22Rv1 (cell line): ENCODE data around the gene BAHCC1.

ENCODE experiments used
- H3K27ac ChIP-seq: fragments of 450-650 bp; 2 replicates; pipeline ENCODE4 v1.5.1; 2017
- ZFX ChIP-seq: fragments of 450-650 bp; IDR thresholded peaks from 2 replicates; pipeline ENCODE4 v1.6.1; 2017; ENCODE audit warnings: antibody characterized with exemption, borderline replicate concordance
- TF ChIP-seq, protein P1 (sequence below): fragments of 450-650 bp; IDR thresholded peaks from 2 replicates; pipeline ENCODE4 v1.5.1; 2017; ENCODE audit warnings: mild to moderate bottlenecking

The BAHCC1 gene

DNA sequence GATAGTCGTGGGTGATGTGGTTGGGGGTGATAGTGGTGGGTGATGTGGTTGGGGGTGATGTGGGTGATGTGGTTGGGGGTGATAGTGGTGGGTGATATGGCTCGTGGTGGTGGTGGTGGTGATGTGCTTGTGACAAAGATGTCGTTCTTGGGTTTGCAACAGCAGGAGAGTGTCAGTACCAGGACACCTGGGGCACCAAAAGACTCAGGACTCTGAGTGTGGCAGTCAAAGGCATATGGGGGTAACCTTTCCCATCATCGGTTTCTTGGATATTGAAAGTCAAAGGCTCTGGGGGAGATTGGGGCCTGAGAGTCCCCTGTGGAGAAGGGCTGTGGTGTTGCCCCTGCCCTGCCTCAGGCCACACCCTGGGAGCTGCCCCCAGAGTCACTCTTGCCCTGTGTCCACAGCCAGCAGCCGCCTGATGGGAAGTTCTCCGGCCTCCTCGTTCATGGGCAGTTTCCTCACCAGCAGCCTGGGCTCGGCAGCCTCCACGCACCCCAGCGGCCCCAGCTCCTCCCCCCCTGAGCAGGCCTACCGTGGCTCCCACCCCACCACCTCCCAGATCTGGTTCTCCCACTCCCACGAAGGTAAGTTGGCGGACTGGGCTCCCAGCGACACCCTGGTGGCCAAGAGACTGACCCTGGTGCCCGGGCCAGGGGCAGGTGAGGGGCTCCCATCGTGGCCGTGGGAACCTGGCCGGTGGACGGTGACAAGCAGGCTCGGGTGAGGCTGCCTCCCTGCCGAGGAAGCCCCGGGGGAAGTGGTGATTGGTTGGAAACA, 31.3 kb downstream of the BAHCC1 start:
- H3K27ac ChIP-seq = no peak overlapping the region
- no peak for TF ChIP-seq ZFX
- TF ChIP-seq, protein P1, sequence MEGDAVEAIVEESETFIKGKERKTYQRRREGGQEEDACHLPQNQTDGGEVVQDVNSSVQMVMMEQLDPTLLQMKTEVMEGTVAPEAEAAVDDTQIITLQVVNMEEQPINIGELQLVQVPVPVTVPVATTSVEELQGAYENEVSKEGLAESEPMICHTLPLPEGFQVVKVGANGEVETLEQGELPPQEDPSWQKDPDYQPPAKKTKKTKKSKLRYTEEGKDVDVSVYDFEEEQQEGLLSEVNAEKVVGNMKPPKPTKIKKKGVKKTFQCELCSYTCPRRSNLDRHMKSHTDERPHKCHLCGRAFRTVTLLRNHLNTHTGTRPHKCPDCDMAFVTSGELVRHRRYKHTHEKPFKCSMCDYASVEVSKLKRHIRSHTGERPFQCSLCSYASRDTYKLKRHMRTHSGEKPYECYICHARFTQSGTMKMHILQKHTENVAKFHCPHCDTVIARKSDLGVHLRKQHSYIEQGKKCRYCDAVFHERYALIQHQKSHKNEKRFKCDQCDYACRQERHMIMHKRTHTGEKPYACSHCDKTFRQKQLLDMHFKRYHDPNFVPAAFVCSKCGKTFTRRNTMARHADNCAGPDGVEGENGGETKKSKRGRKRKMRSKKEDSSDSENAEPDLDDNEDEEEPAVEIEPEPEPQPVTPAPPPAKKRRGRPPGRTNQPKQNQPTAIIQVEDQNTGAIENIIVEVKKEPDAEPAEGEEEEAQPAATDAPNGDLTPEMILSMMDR = no peak

DNA sequence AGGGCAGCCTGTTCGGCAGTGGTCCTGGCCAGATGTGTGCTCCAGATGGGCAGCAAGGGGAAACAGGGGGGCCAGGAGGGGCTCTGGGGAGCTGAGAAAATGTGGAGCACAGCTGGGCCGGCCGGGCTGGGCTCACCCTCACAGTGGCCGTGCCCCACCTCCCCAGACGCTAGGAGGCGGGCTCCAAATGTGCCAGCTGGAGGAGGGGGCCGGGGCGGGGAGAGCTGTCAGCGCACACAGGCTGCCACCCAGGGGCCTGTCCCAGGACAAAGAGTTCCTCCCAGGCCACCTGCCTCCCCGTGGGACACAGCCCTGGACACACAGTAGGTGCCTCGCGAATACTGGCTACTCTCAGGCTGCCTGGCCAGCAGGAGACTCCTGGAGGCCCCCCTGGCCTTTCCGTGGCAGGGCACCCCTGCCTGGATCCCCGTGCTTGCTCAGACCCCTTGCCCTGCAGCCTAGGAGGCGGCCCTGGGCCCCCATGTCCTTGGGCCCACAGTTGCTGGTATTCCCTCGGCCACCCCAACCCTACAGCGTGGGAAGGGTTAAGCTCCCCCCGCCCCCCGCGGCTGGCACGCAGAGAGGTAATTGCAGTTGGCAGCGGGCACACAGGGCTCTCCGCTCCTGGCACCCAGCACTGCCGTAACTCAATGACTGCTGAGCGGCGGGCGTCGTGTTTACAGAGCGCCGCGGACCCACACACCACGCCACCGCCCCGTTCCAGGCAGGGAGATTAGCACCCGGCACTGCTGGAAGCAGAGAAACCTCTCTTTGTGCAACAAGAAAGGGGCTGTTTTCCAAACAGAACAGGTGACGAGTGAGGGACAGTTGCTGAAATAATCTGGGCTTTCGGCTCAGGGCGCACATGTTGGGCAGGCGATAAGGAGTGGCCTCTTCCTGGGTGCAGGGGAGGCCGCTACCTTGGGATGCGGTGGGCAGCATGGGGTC, 32.2 kb downstream of the BAHCC1 start:
- no peak overlapping the region for H3K27ac ChIP-seq
- TF ChIP-seq ZFX = no peak
- TF ChIP-seq, protein P1 = no peak

DNA sequence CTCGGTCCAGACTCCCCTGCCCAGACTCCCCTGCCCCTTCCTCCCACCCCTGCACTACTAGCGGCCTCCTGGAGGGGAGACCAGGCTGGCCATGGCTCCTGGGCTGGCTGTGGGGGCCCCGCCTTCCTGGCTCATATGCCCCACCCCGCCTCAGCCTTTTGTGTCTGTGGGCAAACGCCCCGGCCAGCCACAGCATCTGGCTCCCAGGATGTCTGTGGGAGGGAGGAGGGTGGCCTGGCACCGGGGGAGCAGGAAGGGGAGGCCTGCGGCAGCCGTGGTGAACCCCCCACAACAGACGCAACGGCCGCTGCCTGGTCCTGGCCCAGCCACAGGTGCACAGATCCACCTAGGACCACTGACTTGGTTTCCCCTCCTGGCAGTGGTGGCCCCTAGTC, 32.9 kb downstream of the BAHCC1 start:
- no peak for TF ChIP-seq ZFX
- TF ChIP-seq, protein P1 = no peak
- H3K27ac ChIP-seq = no peak overlapping the region; the same call in 1 of the 2 replicates

DNA sequence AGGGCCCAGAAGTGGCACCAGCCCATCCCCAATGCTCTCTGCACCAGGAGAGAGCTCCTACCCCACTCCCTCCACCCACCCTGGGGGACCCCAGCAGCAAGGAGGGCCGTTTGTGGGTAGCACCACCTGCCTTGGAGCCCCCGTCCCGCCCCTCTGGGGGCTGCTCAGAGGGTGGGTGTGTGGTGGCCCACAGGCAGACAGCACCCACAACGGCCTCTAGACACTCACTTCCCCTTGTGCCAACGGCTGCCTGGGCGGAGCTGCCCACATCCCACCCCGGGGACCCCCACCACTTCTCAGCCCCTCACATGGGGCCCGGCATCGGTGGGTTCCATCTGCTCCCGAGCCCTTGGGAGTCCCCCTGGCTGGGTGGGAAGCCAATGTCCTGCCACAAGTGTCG, 33.3 kb downstream of the BAHCC1 start:
- H3K27ac ChIP-seq = peak overlapping the region; percentile 53
- TF ChIP-seq, protein P1 = no peak
- no peak for TF ChIP-seq ZFX

DNA sequence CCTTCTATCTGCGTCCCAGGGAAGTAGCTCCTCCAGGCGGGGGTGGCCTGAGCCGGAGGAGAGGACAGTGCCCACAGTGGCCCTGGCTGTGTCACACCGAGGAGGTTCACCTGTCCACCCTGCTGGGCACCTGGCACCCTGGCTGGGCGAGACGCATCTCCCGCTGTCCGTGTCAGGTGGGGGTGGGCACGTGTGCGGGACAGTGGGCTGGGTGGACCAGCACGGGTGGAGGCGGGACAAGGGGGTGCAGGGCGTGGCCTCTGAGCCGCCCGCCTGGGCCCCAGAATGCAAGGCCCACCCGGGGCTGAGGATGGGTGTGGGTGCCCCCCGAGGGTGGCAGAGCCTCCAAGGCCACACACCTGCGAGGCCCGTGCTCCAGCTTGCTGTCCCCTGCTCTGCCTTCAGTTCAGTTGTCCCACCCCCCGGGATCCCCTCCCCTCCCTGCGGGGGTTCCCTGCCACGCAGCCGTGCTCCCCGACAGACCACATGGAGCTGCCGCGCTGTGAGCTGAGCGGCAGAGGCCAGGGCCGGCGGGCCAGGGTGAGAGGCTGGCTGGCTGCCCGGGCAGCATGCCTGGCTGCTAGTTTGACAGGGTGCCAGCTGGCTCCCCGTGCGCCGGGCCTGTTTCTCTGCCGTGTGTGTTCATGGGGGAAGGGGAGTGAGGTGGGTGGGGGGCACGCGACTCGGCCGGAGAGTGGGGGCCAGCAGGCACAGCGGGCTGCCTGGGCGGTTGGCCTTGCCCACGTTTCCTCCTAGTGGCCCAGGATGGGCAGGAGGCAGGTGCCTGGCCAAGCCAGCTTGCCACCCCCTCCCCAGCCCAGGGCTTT, 33.9 kb downstream of the BAHCC1 start:
- TF ChIP-seq, protein P1 = no peak
- no peak for TF ChIP-seq ZFX
- peak overlapping the region; percentile 53 for H3K27ac ChIP-seq

DNA sequence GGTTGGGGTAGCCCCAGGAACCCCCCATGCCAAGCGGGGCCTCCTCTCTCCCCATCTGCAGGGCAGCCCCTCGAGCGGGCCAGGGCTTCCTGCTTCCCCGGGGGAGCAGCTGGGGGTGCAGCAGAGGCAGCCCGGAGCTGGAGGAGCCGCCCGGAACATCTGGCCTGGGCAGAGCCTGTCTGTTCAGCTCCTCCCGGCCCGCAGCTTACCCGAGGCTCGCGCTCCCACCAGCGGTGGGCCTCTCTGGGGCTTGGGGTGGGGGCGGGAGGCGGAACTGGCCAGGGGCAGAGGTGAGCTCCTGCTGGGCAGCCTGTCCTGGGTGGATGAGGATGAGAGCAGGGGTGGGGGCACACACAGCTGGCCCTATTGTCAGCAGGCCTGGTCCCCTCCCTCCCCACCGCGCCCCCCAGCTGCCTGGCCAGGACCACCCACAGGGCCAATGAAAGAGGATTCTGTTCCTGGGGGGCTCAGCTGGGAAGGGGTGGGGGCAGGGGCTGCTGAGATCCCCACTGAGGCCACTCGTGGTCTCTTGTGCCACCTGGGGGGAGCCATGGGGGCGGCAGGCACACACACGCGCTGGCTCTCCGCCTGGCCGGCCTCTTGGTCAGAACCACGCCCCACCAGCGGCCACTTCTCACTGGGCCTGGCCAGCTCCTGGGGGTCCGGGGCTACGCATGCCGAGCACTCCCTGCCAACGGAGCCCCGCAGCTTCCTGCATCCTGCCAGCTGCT, 34.7 kb downstream of the BAHCC1 start:
- TF ChIP-seq, protein P1 = no peak
- no peak for TF ChIP-seq ZFX
- peak overlapping the region; percentile 53 for H3K27ac ChIP-seq
